ENCODE results near the gene CNOT8. TPM values are rescaled to one million over a fixed set of nuclear protein-coding genes. Genes with fewer than 3 reads are reported as not detected.

The CNOT8 gene
- total and polyA plus RNA-seq, 7 donors = 51.6 to 80.6 (median 53.5) TPM

DNA sequence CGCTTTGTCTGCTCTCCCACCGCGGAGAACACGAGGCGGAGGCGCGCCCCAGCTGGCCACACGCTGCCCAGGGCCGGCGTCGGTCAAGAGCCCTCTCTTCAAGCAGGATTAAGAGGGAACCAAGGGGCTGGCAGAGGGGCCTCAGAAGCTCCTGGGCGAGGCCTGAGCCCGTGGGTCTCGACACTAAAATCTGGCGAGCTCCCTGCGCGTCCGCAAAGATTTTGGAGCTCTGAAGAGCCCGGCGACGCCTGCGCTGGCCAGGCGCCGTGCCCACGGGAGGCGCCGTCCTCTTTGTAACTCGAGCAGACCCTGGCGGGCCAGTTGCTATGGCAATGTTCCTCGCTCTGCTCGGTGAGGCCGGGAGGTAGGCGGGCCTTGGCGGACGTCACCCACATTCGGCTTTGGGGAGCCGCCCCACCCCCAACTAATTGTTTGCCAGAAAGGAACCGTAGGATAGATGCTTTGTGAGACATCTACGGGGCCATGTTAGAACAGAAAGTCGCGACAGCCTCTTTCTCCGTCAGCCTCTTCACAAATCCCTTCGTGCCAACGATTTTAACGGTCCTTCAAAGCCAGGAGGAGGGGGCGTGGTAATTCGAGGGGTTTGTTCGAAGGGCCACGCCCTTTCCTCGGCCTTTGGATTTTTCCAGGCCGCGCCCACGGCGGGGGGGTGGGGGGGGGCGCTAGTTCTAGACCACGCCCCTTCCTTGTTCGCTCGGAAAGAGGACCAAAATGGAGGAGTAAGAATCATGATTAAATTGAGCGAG, 714 bp upstream of the CNOT8 start:
- Histone ChIP-seq H3K27ac (peak overlapping the region; percentile 96 to 99 (median 98)), H3K9me3 (no peaks in the 10 kb centered on the region), H3K4me1 (peaks cover 0 to 49% (median 45%) of the 10 kb centered on the region in 4 donors), H3K36me3 (no peaks in the 10 kb centered on the region), H3K4me3 (peak overlapping the region; percentile 78 to 91 (median 86)), H3K27me3 (no peaks in the 10 kb centered on the region)
- intact Hi-C loops (cut with DNase I) = loop anchor here (2.0 to 10.0 kb wide), 4 partner anchors 81 to 413 kb away; partner anchors contain the start of genes GEMIN5, HAND1, LARP1 and SAP30L
- DNase-seq = peak; percentile 99
- TF ChIP-seq POLR2AphosphoS5 (IDR thresholded peaks at IDR 0.05) (peak; percentile 67 to 88 (median 86)), EP300 (IDR thresholded peaks at IDR 0.05) (peak in 1 of 4 donors; percentile 27), POLR2A (IDR thresholded peaks at IDR 0.05) (peak; percentile 63 to 68)
- TF ChIP-seq, protein P1, sequence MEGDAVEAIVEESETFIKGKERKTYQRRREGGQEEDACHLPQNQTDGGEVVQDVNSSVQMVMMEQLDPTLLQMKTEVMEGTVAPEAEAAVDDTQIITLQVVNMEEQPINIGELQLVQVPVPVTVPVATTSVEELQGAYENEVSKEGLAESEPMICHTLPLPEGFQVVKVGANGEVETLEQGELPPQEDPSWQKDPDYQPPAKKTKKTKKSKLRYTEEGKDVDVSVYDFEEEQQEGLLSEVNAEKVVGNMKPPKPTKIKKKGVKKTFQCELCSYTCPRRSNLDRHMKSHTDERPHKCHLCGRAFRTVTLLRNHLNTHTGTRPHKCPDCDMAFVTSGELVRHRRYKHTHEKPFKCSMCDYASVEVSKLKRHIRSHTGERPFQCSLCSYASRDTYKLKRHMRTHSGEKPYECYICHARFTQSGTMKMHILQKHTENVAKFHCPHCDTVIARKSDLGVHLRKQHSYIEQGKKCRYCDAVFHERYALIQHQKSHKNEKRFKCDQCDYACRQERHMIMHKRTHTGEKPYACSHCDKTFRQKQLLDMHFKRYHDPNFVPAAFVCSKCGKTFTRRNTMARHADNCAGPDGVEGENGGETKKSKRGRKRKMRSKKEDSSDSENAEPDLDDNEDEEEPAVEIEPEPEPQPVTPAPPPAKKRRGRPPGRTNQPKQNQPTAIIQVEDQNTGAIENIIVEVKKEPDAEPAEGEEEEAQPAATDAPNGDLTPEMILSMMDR (IDR thresholded peaks at IDR 0.05) = no peak
- WGBS, 2 donors = 0 to 1% methylated on average over 59 of the region's 59 CpGs

- no peak for DNase-seq
- H3K27ac ChIP-seq = peak overlapping the region; percentile 96 to 99 (median 98)
- intact Hi-C loops (cut with DNase I) = loop anchor here (2.0 to 10.0 kb wide), 4 partner anchors 80 to 414 kb away; partner anchors contain the start of genes GEMIN5, HAND1, LARP1 and SAP30L
- peaks cover 0 to 10% (median 0%) of the 10 kb centered on the region in 4 donors for H3K36me3 ChIP-seq
- WGBS, 2 donors = 0% methylated on average over 26 of the region's 26 CpGs
- H3K9me3 ChIP-seq = no peaks in the 10 kb centered on the region
- peaks cover 0 to 56% (median 48%) of the 10 kb centered on the region in 4 donors for H3K4me1 ChIP-seq
- no peaks in the 10 kb centered on the region for H3K27me3 ChIP-seq
- TF ChIP-seq POLR2A (IDR thresholded peaks at IDR 0.05) (no peak), EP300 (IDR thresholded peaks at IDR 0.05) (no peak), POLR2AphosphoS5 (IDR thresholded peaks at IDR 0.05) (no peak)
- peak overlapping the region; percentile 78 to 91 (median 86) for H3K4me3 ChIP-seq
Observed at GRCh38 chr5:154858972-154859871, 795 bp downstream of the CNOT8 start.

- intact Hi-C loops (cut with DNase I) = loop anchor here (5.0 kb wide), 1 partner anchor 208 kb away; no protein-coding TSS in a partner anchor
- Histone ChIP-seq H3K9me3 (no peaks in the 10 kb centered on the region), H3K27me3 (no peaks in the 10 kb centered on the region), H3K36me3 (peaks cover 0 to 19% (median under 1%) of the 10 kb centered on the region in 4 donors), H3K4me1 (peaks cover 0 to 56% (median 48%) of the 10 kb centered on the region in 4 donors), H3K27ac (peak overlapping the region; percentile 96 to 99 (median 98)), H3K4me3 (peak overlapping the region; percentile 78 to 91 (median 86))
- 19 to 26% methylated on average over 5 of the region's 5 CpGs for WGBS, 2 donors
- TF ChIP-seq, protein P1 (IDR thresholded peaks at IDR 0.05) = no peak
- TF ChIP-seq POLR2AphosphoS5 (IDR thresholded peaks at IDR 0.05) (peak in 2 of 4 donors; percentile 30 to 42), POLR2A (IDR thresholded peaks at IDR 0.05) (no peak)
- DNase-seq = peak; percentile 73
Observed at GRCh38 chr5:154860123-154860522, 1.7 kb downstream of the CNOT8 start.

DNA sequence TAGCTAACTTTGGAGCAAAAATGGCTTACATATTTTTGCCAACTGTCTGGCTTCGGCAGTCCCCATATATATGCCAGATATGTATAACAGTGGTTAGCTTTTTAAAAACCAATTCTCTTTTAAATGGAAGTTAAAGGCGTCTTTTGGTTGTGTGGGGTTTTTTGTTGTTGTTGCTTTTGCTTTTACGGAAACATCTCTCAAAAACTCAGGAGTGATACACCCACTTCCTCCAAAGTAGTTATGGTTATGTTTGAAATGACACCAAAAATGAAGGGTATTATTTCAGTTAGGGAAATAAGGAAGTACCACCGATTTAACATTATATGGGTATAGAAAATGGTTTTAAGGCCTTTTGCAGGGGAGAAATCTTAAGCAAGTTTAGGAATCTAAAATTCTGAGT, 2.3 kb downstream of the CNOT8 start:
- peaks cover 0 to 56% (median 48%) of the 10 kb centered on the region in 4 donors for H3K4me1 ChIP-seq
- H3K36me3 ChIP-seq = peaks cover under 1 to 25% (median 7%) of the 10 kb centered on the region in 4 donors
- TF ChIP-seq, protein P1 (IDR thresholded peaks at IDR 0.05) = no peak
- TF ChIP-seq POLR2AphosphoS5 (IDR thresholded peaks at IDR 0.05) (no peak), POLR2A (IDR thresholded peaks at IDR 0.05) (no peak), EP300 (IDR thresholded peaks at IDR 0.05) (no peak)
- WGBS, 2 donors = 9 to 22% methylated on average over 4 of the region's 4 CpGs
- peak overlapping the region in 3 of 4 donors; percentile 78 to 88 (median 83) for H3K4me3 ChIP-seq
- H3K9me3 ChIP-seq = no peaks in the 10 kb centered on the region
- H3K27me3 ChIP-seq = no peaks in the 10 kb centered on the region
- H3K27ac ChIP-seq = peak overlapping the region; percentile 96 to 99 (median 98)
- intact Hi-C loops (cut with DNase I) = loop anchor here (5.0 kb wide), 1 partner anchor 208 kb away; no protein-coding TSS in a partner anchor
- no peak for DNase-seq

Data from sigmoid colon (tissue), 7 donors.